H9 (cell line): ENCODE results near the gene KSR1. TPM values are rescaled to one million over a fixed set of nuclear protein-coding genes. Genes with fewer than 3 reads are reported as not detected.
A peak's percentile ranks its signal among the peaks of the same experiment; 100 is the strongest.

Experiments used
- DNase-seq: peaks from one replicate; pipeline ENCODE4 v3.0.0-alpha.2; 2017
- H2AFZ ChIP-seq: one replicate; pipeline ENCODE4 v1.6.1; 2013; ENCODE audit warnings: mild to moderate bottlenecking, low read length, control low read depth, moderate library complexity
- H2AK5ac ChIP-seq: 2 replicates; pipeline ENCODE4 v1.6.1; 2013; ENCODE audit warnings: low read length, control low read depth, mixed read lengths; ENCODE audit not compliant: insufficient read length
- H2BK120ac ChIP-seq: one replicate; pipeline ENCODE4 v1.6.1; 2013; ENCODE audit warnings: low read depth, mild to moderate bottlenecking, low read length, control low read depth, inconsistent platforms; ENCODE audit not compliant: poor library complexity, severe bottlenecking
- H2BK12ac ChIP-seq: 2 replicates; pipeline ENCODE4 v1.6.1; 2013; ENCODE audit warnings: low read length, control low read depth, mixed read lengths, low read depth; ENCODE audit not compliant: insufficient read length
- H2BK15ac ChIP-seq: 2 replicates; pipeline ENCODE4 v1.6.1; 2013; ENCODE audit warnings: low read depth, low read length, control low read depth
- H2BK20ac ChIP-seq: one replicate; pipeline ENCODE4 v1.6.1; 2013; ENCODE audit warnings: low read depth, mild to moderate bottlenecking, low read length, control low read depth, inconsistent platforms; ENCODE audit not compliant: poor library complexity, severe bottlenecking
- H2BK5ac ChIP-seq: 2 replicates; pipeline ENCODE4 v1.6.1; 2013; ENCODE audit warnings: low read length, control low read depth, mixed read lengths; ENCODE audit not compliant: insufficient read length
- H3K14ac ChIP-seq: 2 replicates; pipeline ENCODE4 v1.6.1; 2013; ENCODE audit warnings: low read length, control low read depth; ENCODE audit not compliant: insufficient read depth
- H3K18ac ChIP-seq: 2 replicates; pipeline ENCODE4 v1.6.1; 2013; ENCODE audit warnings: low read depth, mild to moderate bottlenecking, mixed read lengths, low read length, control low read depth; ENCODE audit not compliant: insufficient read length
- H3K23ac ChIP-seq: 2 replicates; pipeline ENCODE4 v1.6.1; 2013; ENCODE audit warnings: low read length, control low read depth, mixed read lengths, low read depth; ENCODE audit not compliant: insufficient read length
- H3K23me2 ChIP-seq: 2 replicates; pipeline ENCODE4 v1.6.1; 2013; ENCODE audit warnings: low read depth, mild to moderate bottlenecking, mixed read lengths, low read length, control low read depth; ENCODE audit not compliant: insufficient read length, poor library complexity, severe bottlenecking
- H3K27ac ChIP-seq: 2 replicates; pipeline ENCODE4 v1.5.1; 2013; ENCODE audit warnings: low read length, control low read depth, mixed read lengths, low read depth; ENCODE audit not compliant: insufficient read length
- H3K27me3 ChIP-seq: 2 replicates; pipeline ENCODE4 v1.6.1; 2013; ENCODE audit warnings: low read length, control low read depth, inconsistent platforms; ENCODE audit not compliant: insufficient read depth
- H3K4ac ChIP-seq: 2 replicates; pipeline ENCODE4 v1.6.1; 2013; ENCODE audit warnings: low read depth, mild to moderate bottlenecking, control low read depth, inconsistent platforms, low read length, moderate library complexity
- H3K4me1 ChIP-seq: 2 replicates; pipeline ENCODE4 v1.6.1; 2013; ENCODE audit warnings: low read length, control low read depth, inconsistent platforms; ENCODE audit not compliant: insufficient read depth
- H3K4me2 ChIP-seq: 2 replicates; pipeline ENCODE4 v1.6.1; 2013; ENCODE audit warnings: low read length, control low read depth, mixed read lengths; ENCODE audit not compliant: insufficient read length, insufficient read depth
- H3K56ac ChIP-seq: 2 replicates; pipeline ENCODE4 v1.6.1; 2013; ENCODE audit warnings: low read depth, mild to moderate bottlenecking, mixed read lengths, low read length, control low read depth; ENCODE audit not compliant: insufficient read length
- H3K79me1 ChIP-seq: 2 replicates; pipeline ENCODE4 v1.6.1; 2013; ENCODE audit warnings: low read depth, mild to moderate bottlenecking, moderate library complexity, low read length, control low read depth, inconsistent platforms; ENCODE audit not compliant: insufficient read depth, poor library complexity, severe bottlenecking
- H3K79me2 ChIP-seq: 2 replicates; pipeline ENCODE4 v1.6.1; 2013; ENCODE audit warnings: low read length, control low read depth, inconsistent platforms; ENCODE audit not compliant: insufficient read depth
- H3K9ac ChIP-seq: 2 replicates; pipeline ENCODE4 v1.6.1; 2013; ENCODE audit warnings: low read length, control low read depth, mixed read lengths; ENCODE audit not compliant: insufficient read length; ENCODE audit errors: extremely low read depth
- H3K9me3 ChIP-seq: one replicate; pipeline ENCODE4 v1.6.1; 2013; ENCODE audit warnings: low read depth, low read length, inconsistent platforms; ENCODE audit not compliant: control insufficient read depth
- H3T11ph ChIP-seq: one replicate; pipeline ENCODE4 v1.6.1; 2013; ENCODE audit warnings: mild to moderate bottlenecking, low read length, control low read depth, inconsistent platforms
- H4K20me1 ChIP-seq: one replicate; pipeline ENCODE4 v1.6.1; 2013; ENCODE audit not compliant: control insufficient read depth, insufficient read length, insufficient read depth
- H4K5ac ChIP-seq: 2 replicates; pipeline ENCODE4 v1.6.1; 2013; ENCODE audit warnings: low read depth, mild to moderate bottlenecking, mixed read lengths, low read length, control low read depth; ENCODE audit not compliant: insufficient read length
- H4K8ac ChIP-seq: replicated peaks from 2 replicates; pipeline ENCODE4 v1.6.1; 2013; ENCODE audit warnings: low read length, control low read depth, mixed read lengths, low read depth; ENCODE audit not compliant: insufficient read length
- H4K91ac ChIP-seq: 2 replicates; pipeline ENCODE4 v1.6.1; 2013; ENCODE audit warnings: low read depth, mild to moderate bottlenecking, moderate library complexity, mixed read lengths, low read length, control low read depth; ENCODE audit not compliant: insufficient read length
- H3K27ac Mint-ChIP-seq, 3 experiments: 2 replicates in 2 of 3; 3 replicates in 1 of 3; pipeline ENCODE4 v1.8.0; 2020 to 2021; ENCODE audit warnings: mixed read lengths in 3 of 3, mild to moderate bottlenecking in 1 of 3, moderate library complexity in 1 of 3
- H3K27me3 Mint-ChIP-seq: 2 replicates; pipeline ENCODE4 v1.8.0; 2021; ENCODE audit warnings: low read depth, mild to moderate bottlenecking, moderate library complexity, mixed read lengths
- H3K36me3 Mint-ChIP-seq, 3 experiments: 2 replicates in 2 of 3; 3 replicates in 1 of 3; pipeline ENCODE4 v1.8.0; 2020 to 2021; ENCODE audit warnings: low read depth in 3 of 3, mixed read lengths in 3 of 3; ENCODE audit not compliant: insufficient read depth in 1 of 3
- H3K4me1 Mint-ChIP-seq, 2 experiments: 2 replicates each; pipeline ENCODE4 v1.8.0; 2020; ENCODE audit warnings: mixed read lengths in 2 of 2
- H3K4me3 Mint-ChIP-seq, 2 experiments: 2 replicates in 1 of 2; 3 replicates in 1 of 2; pipeline ENCODE4 v1.8.0; 2020 to 2021; ENCODE audit warnings: mild to moderate bottlenecking in 2 of 2, mixed read lengths in 2 of 2, moderate library complexity in 1 of 2
- H3K9me3 Mint-ChIP-seq, 2 experiments: 2 replicates in 1 of 2; 3 replicates in 1 of 2; pipeline ENCODE4 v1.8.0; 2020; ENCODE audit warnings: mild to moderate bottlenecking in 2 of 2, mixed read lengths in 2 of 2, moderate library complexity in 1 of 2
- CTCF ChIP-seq: fragments of 200-600 bp; sonication (generic); conservative IDR thresholded peaks from 3 replicates; pipeline ENCODE4 v1.8.0; 2021; ENCODE audit warnings: antibody characterized with exemption, mild to moderate bottlenecking
- WGBS: extraction: QIAGEN DNeasy Blood & Tissue Kit; methylation state at CpG from one replicate; pipeline ENCODE4 v1.1.7; 2013; ENCODE audit warnings: missing lambda C conversion rate, low lambda C conversion rate, mixed read lengths; ENCODE audit not compliant: insufficient read length; ENCODE audit errors: extremely low coverage; 5-methylcytosine and 5-hydroxymethylcytosine counted together
- total RNA-seq: library from RNA; stranded (reverse); gene quantifications from 2 replicates; pipeline ENCODE4 v1.2.1, GENCODE V29; 2021

KSR1 gene
- total RNA-seq, 1 experiment from 2014 or later: 44.9 TPM

- Mint-ChIP-seq H3K27me3 (no peaks in the 10 kb centered on the region), H3K27ac (0 out of 7 replicates have a peak overlapping the region, but pooled peaks of 1 of the 3 experiments have one; percentile 32), H3K9me3 (no peaks in the 10 kb centered on the region), H3K4me1 (no peaks in the 10 kb centered on the region), H3K36me3 (peaks cover 5 to 47% (median 26%) of the 10 kb centered on the region in 3 experiments; a peak in 6 of 7 replicates), H3K4me3 (no peak overlapping the region)
- WGBS: no CpG with 5 or more reads among the region's 6 CpGs
- Histone ChIP-seq H3K27ac (no peak overlapping the region), H3K4me2 (no peak overlapping the region), H3K23ac (no peak overlapping the region), H4K8ac (no peak overlapping the region), H3K56ac (no peak overlapping the region), H3K14ac (no peak overlapping the region), H3K9ac (no peak overlapping the region), H2AK5ac (no peak overlapping the region), H3K79me2 (no peaks in the 10 kb centered on the region), H3K18ac (no peak overlapping the region), H3K4ac (no peak overlapping the region), H2BK12ac (no peak overlapping the region), H3T11ph (no peak overlapping the region), H3K27me3 (no peaks in the 10 kb centered on the region), H2BK5ac (no peak overlapping the region), H3K4me1 (no peaks in the 10 kb centered on the region), H2BK20ac (no peak overlapping the region), H3K23me2 (no peaks in the 10 kb centered on the region), H4K5ac (no peak overlapping the region), H2BK120ac (no peak overlapping the region), H4K91ac (no peak overlapping the region), H4K20me1 (no peaks in the 10 kb centered on the region), H3K9me3 (no peaks in the 10 kb centered on the region), H3K79me1 (no peaks in the 10 kb centered on the region), H2BK15ac (no peak overlapping the region), H2AFZ (no peak overlapping the region)
- TF ChIP-seq CTCF: no peak
- DNase-seq: no peak
These were observed 167.4 kb downstream of the KSR1 start for GRCh38 chr17:27623614-27624013.
